ENCODE measurements around the gene PALMD. TPM values are rescaled to one million over a fixed set of nuclear protein-coding genes. Genes with fewer than 3 reads are reported as not detected.

Gene PALMD
- total RNA-seq, 1 experiment from 2014 or later, result not detected

DNA sequence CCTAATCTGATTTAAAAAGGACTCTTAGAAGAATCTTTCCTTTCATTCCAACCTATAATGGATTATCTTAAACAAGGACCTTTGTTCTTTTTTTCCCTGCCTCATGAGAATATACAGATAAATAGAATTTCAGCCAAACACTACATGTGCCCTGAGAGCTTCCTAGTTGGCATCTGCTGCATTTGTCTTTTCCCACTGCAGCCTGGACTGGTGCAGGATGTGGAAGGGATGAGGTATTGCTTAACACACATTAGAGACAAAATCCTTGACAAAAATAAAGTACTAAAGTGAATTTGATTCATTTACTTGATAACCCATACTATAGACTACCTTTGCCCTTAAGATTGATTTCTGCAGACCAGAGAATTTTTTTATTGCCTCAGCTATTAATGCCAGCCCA is 59.5 kb downstream of the PALMD start:
- intact Hi-C loops (cut with micrococcal nuclease; ENCODE audit: unreplicated experiment), result no loop called here
- CTCF ChIA-PET, result no interaction called here
- no peaks in the 10 kb centered on the region for H3K36me3 ChIP-seq (ENCODE audit: control insufficient read depth, insufficient read depth, low read length)

DNA sequence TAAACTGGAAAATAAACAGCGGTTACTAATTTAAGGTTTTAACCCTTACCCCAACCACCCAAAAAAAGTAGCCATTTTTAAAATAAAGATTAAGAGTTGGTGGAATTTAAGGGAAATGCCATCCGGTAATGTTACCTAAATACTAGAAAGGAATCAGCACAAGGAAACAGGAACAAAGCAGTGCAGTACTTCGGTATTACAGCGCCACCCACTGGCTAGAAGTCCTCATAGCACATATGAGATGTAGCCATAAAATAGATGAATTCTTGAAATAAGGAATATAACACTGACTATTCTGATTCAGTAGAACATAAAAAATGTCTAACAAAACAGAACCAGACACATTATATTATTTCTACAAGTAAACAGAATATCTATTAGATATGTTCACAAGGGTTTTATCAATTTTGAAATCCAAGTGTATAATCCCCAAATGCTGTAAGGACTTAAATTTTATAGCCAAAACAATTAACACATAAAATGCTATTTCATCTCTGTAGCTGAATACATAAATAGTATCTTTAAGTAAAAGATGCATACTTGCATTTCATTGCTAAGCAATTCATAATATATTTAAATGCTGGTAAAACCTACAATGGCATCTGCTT is 61.7 kb downstream of the PALMD start:
- H3K36me3 Mint-ChIP-seq (ENCODE audit: insufficient read depth, unreplicated experiment), result no peaks in the 10 kb centered on the region
- BruUV-seq (replicated peaks), result no TSS peak
- no peaks in the 10 kb centered on the region for H3K9me3 Mint-ChIP-seq (ENCODE audit: unreplicated experiment)
- H3K4me3 Mint-ChIP-seq (ENCODE audit: unreplicated experiment), result no peak overlapping the region
- POLR2A ChIA-PET, result no interaction called here
- H3K4me1 Mint-ChIP-seq (ENCODE audit: low read depth, unreplicated experiment), result no peaks in the 10 kb centered on the region
- no peaks in the 10 kb centered on the region for H3K36me3 ChIP-seq (ENCODE audit: control insufficient read depth, insufficient read depth, low read length)
- no peak overlapping the region for H3K27ac Mint-ChIP-seq (ENCODE audit: unreplicated experiment)
- no peaks in the 10 kb centered on the region for H3K27me3 ChIP-seq (replicated peaks; ENCODE audit: control insufficient read depth, insufficient read depth, low read length)
- CTCF ChIA-PET, result no interaction called here
- no peaks in the 10 kb centered on the region for H3K4me1 ChIP-seq
- no peaks in the 10 kb centered on the region for H3K27me3 Mint-ChIP-seq (ENCODE audit: insufficient read depth, unreplicated experiment)
- intact Hi-C loops (cut with micrococcal nuclease; ENCODE audit: unreplicated experiment), result loop anchor here (1.0 to 2.0 kb wide), 3 partner anchors 47 to 527 kb away; no protein-coding TSS in a partner anchor
- DNase-seq, result peak; percentile 40 to 51
- H3K9me3 ChIP-seq, result no peaks in the 10 kb centered on the region
- no peak overlapping the region for H3K4me3 ChIP-seq (ENCODE audit: low read depth, low read length)
- TF ChIP-seq, protein P1, sequence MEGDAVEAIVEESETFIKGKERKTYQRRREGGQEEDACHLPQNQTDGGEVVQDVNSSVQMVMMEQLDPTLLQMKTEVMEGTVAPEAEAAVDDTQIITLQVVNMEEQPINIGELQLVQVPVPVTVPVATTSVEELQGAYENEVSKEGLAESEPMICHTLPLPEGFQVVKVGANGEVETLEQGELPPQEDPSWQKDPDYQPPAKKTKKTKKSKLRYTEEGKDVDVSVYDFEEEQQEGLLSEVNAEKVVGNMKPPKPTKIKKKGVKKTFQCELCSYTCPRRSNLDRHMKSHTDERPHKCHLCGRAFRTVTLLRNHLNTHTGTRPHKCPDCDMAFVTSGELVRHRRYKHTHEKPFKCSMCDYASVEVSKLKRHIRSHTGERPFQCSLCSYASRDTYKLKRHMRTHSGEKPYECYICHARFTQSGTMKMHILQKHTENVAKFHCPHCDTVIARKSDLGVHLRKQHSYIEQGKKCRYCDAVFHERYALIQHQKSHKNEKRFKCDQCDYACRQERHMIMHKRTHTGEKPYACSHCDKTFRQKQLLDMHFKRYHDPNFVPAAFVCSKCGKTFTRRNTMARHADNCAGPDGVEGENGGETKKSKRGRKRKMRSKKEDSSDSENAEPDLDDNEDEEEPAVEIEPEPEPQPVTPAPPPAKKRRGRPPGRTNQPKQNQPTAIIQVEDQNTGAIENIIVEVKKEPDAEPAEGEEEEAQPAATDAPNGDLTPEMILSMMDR (IDR thresholded peaks at IDR 0.05; ENCODE audit: insufficient read depth in 1 of 2, low read depth in 1 of 2, low read length in 1 of 2, severe bottlenecking in 1 of 2, unreplicated experiment in 1 of 2), result peak; percentile 63

More for the DNA sequence above, 59.5 kb downstream of the PALMD start:
- TF ChIP-seq, protein P1 (IDR thresholded peaks at IDR 0.05; ENCODE audit: insufficient read depth in 1 of 2, low read depth in 1 of 2, low read length in 1 of 2, severe bottlenecking in 1 of 2, unreplicated experiment in 1 of 2), result no peak
- Histone ChIP-seq H3K9me3 (no peaks in the 10 kb centered on the region), H3K4me1 (no peaks in the 10 kb centered on the region), H3K4me3 (ENCODE audit: low read depth, low read length) (no peak overlapping the region), H3K27me3 (replicated peaks; ENCODE audit: control insufficient read depth, insufficient read depth, low read length) (no peaks in the 10 kb centered on the region)
- no peaks in the 10 kb centered on the region for H3K27me3 Mint-ChIP-seq (ENCODE audit: insufficient read depth, unreplicated experiment)
- H3K9me3 Mint-ChIP-seq (ENCODE audit: unreplicated experiment), result no peaks in the 10 kb centered on the region
- no peaks in the 10 kb centered on the region for H3K36me3 Mint-ChIP-seq (ENCODE audit: insufficient read depth, unreplicated experiment)
- no peaks in the 10 kb centered on the region for H3K4me1 Mint-ChIP-seq (ENCODE audit: low read depth, unreplicated experiment)
- no peak overlapping the region for H3K4me3 Mint-ChIP-seq (ENCODE audit: unreplicated experiment)
- DNase-seq, result no peak
- POLR2A ChIA-PET, result no interaction called here
- no TSS peak for BruUV-seq (replicated peaks)
- H3K27ac Mint-ChIP-seq (ENCODE audit: unreplicated experiment), result no peak overlapping the region

DNA sequence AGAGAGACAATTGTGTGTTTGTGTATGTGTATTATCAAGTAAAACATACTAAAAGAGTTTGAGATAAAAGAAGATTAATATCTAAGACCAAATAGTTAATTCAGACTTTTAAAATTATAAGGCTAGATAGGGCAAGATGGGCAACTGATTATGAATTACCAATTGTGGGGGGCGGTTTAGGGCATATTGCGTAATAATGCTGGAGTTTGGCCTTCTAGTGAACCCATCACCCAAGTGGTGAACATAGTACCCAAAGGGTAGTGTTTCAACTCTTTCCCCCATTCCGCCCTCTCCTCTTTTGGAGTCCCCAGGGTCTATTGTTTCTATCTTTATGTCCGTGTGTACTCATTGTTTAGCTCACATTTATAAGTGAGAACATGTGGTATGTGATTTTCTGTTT is 65.1 kb downstream of the PALMD start:
- Histone ChIP-seq H3K27me3 (replicated peaks; ENCODE audit: control insufficient read depth, insufficient read depth, low read length) (no peaks in the 10 kb centered on the region), H3K4me3 (ENCODE audit: low read depth, low read length) (no peak overlapping the region), H3K36me3 (ENCODE audit: control insufficient read depth, insufficient read depth, low read length) (no peaks in the 10 kb centered on the region), H3K9me3 (no peaks in the 10 kb centered on the region), H3K4me1 (no peaks in the 10 kb centered on the region)
- Mint-ChIP-seq H3K27ac (ENCODE audit: unreplicated experiment) (no peak overlapping the region), H3K9me3 (ENCODE audit: unreplicated experiment) (no peaks in the 10 kb centered on the region), H3K4me3 (ENCODE audit: unreplicated experiment) (no peak overlapping the region), H3K4me1 (ENCODE audit: low read depth, unreplicated experiment) (no peaks in the 10 kb centered on the region), H3K36me3 (ENCODE audit: insufficient read depth, unreplicated experiment) (peaks cover 8% of the 10 kb centered on the region), H3K27me3 (ENCODE audit: insufficient read depth, unreplicated experiment) (no peaks in the 10 kb centered on the region)
- POLR2A ChIA-PET, result no interaction called here
- intact Hi-C loops (cut with micrococcal nuclease; ENCODE audit: unreplicated experiment), result no loop called here
- DNase-seq, result no peak
- BruUV-seq (replicated peaks), result no TSS peak
- CTCF ChIA-PET, result no interaction called here
- TF ChIP-seq, protein P1 (IDR thresholded peaks at IDR 0.05; ENCODE audit: insufficient read depth in 1 of 2, low read depth in 1 of 2, low read length in 1 of 2, severe bottlenecking in 1 of 2, unreplicated experiment in 1 of 2), result no peak
